H1 (cell line): Measurements from ENCODE around the gene PEAK3.

Source experiments
- EP300 ChIP-seq, 2 experiments: IDR thresholded peaks; 1 replicate in 1 of 2; 2 replicates in 1 of 2; pipeline ENCODE4 v1.6.1; 2011 to 2012; ENCODE audit warnings: low read depth in 2 of 2, low read length in 2 of 2, mild to moderate bottlenecking in 2 of 2, borderline replicate concordance in 1 of 2, inconsistent platforms in 1 of 2, moderate library complexity in 1 of 2
- TF ChIP-seq, protein P1 (sequence below), 3 experiments: IDR thresholded peaks; 1 replicate in 2 of 3; 2 replicates in 1 of 3; pipeline versions ENCODE4 v1.5.1 to v1.6.1; 2011; ENCODE audit warnings: low read length in 3 of 3, mild to moderate bottlenecking in 3 of 3, inconsistent platforms in 2 of 3, low read depth in 1 of 3, moderate library complexity in 1 of 3; ENCODE audit not compliant: insufficient read depth in 1 of 3; ENCODE audit errors: control extremely low read depth in 1 of 3

DNA sequence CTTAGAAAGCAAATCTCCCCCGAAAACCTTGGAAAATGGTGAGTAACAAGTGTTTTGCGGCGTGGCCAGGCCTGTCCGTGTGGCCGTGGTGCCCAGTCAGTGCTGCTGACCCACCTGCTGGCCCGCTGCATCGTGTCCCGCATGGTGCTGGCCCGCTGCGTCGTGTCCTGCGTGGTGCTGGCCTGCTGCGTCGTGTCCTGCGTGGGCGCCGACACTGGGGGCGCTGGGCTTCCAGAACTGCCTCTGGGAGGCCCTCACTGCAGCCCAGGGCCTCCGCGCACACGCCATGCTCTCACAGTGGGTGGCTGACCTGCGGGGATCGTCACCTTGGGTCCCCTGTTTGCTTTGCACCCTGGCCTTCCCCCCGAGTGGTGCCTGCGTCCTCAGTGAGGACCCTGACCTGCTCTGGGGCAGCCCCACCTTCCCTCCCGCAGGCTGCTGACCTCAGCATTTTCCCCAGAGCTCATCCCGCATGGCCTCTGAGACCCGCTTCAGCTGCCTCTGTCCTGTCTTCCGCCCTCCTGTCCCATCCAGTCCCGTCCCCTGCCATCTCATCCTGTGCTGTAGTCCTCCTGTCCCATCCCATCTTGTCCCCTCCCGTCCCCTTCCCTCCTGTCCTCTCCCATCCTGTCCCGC is 56.4 kb downstream of the PEAK3 start:
- TF ChIP-seq EP300 (IDR thresholded peaks at IDR 0.05; ENCODE audit: borderline replicate concordance in 1 of 2, low read depth in 2 of 2, low read length in 2 of 2): no peak
- TF ChIP-seq, protein P1, sequence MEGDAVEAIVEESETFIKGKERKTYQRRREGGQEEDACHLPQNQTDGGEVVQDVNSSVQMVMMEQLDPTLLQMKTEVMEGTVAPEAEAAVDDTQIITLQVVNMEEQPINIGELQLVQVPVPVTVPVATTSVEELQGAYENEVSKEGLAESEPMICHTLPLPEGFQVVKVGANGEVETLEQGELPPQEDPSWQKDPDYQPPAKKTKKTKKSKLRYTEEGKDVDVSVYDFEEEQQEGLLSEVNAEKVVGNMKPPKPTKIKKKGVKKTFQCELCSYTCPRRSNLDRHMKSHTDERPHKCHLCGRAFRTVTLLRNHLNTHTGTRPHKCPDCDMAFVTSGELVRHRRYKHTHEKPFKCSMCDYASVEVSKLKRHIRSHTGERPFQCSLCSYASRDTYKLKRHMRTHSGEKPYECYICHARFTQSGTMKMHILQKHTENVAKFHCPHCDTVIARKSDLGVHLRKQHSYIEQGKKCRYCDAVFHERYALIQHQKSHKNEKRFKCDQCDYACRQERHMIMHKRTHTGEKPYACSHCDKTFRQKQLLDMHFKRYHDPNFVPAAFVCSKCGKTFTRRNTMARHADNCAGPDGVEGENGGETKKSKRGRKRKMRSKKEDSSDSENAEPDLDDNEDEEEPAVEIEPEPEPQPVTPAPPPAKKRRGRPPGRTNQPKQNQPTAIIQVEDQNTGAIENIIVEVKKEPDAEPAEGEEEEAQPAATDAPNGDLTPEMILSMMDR (IDR thresholded peaks at IDR 0.05; ENCODE audit: control extremely low read depth in 1 of 3, insufficient read depth in 1 of 3, low read depth in 1 of 3, low read length in 3 of 3): no peak
